IMR-90 (cell line): ENCODE data around the gene EPN3.

ENCODE experiments used
- BHLHE40 ChIP-seq: fragments of 150-350 bp; IDR thresholded peaks from 2 replicates; pipeline ENCODE4 v1.6.1; 2016; ENCODE audit warnings: mild to moderate bottlenecking, low read depth, low read length
- CTCF ChIP-seq: conservative IDR thresholded peaks from 2 replicates; pipeline ENCODE4 v1.5.1; 2012; ENCODE audit warnings: mild to moderate bottlenecking, low read depth, low read length, improper control_type of control experiment
- POLR2A ChIP-seq: IDR thresholded peaks from 2 replicates; pipeline ENCODE4 v1.6.1; 2012; ENCODE audit warnings: mild to moderate bottlenecking, low read depth, low read length
- RAD21 ChIP-seq: IDR thresholded peaks from 2 replicates; pipeline ENCODE4 v1.6.1; 2012; ENCODE audit warnings: low read length, improper control_type of control experiment
- RCOR1 ChIP-seq: IDR thresholded peaks from 2 replicates; pipeline ENCODE4 v1.6.1; 2012; ENCODE audit warnings: mild to moderate bottlenecking, low read length, improper control_type of control experiment; ENCODE audit not compliant: insufficient replicate concordance
- RFX5 ChIP-seq: IDR thresholded peaks from 2 replicates; pipeline ENCODE4 v1.8.0; 2012; ENCODE audit warnings: low read depth, mild to moderate bottlenecking, low read length, moderate library complexity
- SMC3 ChIP-seq: fragments of 150-350 bp; IDR thresholded peaks from 2 replicates; pipeline ENCODE4 v1.6.1; 2016; ENCODE audit warnings: low read depth, mild to moderate bottlenecking, antibody characterized with exemption, low read length, moderate library complexity
- TF ChIP-seq, protein P1 (sequence below): fragments of 150-350 bp; IDR thresholded peaks from 2 replicates; pipeline ENCODE4 v1.6.1; 2016; ENCODE audit warnings: low read depth, mild to moderate bottlenecking, low read length, moderate library complexity, borderline replicate concordance

DNA sequence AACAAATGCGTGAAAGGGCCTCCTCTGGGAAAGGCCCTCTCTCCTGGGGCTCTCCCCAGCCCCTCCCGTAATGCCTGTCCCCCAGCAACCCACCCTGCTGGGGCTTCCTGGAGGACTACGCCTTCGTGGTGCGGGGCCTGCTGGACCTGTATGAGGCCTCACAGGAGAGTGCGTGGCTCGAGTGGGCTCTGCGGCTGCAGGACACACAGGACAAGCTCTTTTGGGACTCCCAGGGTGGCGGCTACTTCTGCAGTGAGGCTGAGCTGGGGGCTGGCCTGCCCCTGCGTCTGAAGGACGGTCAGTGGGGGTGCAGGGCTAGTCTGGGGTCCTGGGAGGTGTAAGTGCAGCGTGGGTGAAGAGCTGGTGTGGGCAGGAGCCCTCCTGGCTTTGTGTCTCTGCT lies 19.3 kb downstream of the EPN3 start:
- no peak for TF ChIP-seq BHLHE40
- TF ChIP-seq CTCF = no peak
- TF ChIP-seq RCOR1 = no peak
- TF ChIP-seq RFX5 = no peak
- TF ChIP-seq, protein P1, sequence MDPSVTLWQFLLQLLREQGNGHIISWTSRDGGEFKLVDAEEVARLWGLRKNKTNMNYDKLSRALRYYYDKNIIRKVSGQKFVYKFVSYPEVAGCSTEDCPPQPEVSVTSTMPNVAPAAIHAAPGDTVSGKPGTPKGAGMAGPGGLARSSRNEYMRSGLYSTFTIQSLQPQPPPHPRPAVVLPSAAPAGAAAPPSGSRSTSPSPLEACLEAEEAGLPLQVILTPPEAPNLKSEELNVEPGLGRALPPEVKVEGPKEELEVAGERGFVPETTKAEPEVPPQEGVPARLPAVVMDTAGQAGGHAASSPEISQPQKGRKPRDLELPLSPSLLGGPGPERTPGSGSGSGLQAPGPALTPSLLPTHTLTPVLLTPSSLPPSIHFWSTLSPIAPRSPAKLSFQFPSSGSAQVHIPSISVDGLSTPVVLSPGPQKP = no peak
- TF ChIP-seq POLR2A = no peak
- TF ChIP-seq SMC3 = no peak
- no peak for TF ChIP-seq RAD21
